GM23338 (cell line): ENCODE results near the gene PTGDS. TPM values are rescaled to one million over a fixed set of nuclear protein-coding genes. Genes with fewer than 3 reads are reported as not detected.

Source experiments
- ATAC-seq: fragments of 200-7000 bp; cut with Tn5 transposase; 3 replicates; pipeline ENCODE4 v1.9.1; 2020
- DNase-seq: peaks from one replicate; pipeline ENCODE4 v3.0.0-alpha.2; 2015; ENCODE audit warnings: low spot score
- H2AFZ ChIP-seq: fragments of 200-600 bp; sonication (generic); 2 replicates; pipeline ENCODE4 v1.8.0; 2016; ENCODE audit warnings: antibody characterized with exemption, mild to moderate bottlenecking, moderate library complexity
- H3F3A ChIP-seq: fragments of 200-600 bp; sonication (generic); replicated peaks from 2 replicates; pipeline ENCODE4 v1.8.0; 2017; ENCODE audit warnings: antibody characterized with exemption, mixed run types, low read depth
- H3K27ac ChIP-seq: fragments of 200-600 bp; sonication (generic); 2 replicates; pipeline ENCODE4 v1.6.1; 2016; ENCODE audit warnings: low read depth
- H3K27me3 ChIP-seq: fragments of 200-600 bp; sonication (generic); 2 replicates; pipeline ENCODE4 v1.8.0; 2016; ENCODE audit warnings: mild to moderate bottlenecking, mixed run types, moderate library complexity; ENCODE audit not compliant: insufficient read depth
- H3K36me3 ChIP-seq: fragments of 200-600 bp; sonication (generic); 2 replicates; pipeline ENCODE4 v1.8.0; 2016; ENCODE audit warnings: mild to moderate bottlenecking; ENCODE audit not compliant: insufficient read depth
- H3K4me1 ChIP-seq: fragments of 200-600 bp; sonication (generic); 2 replicates; pipeline ENCODE4 v1.8.0; 2016; ENCODE audit warnings: mild to moderate bottlenecking, moderate library complexity; ENCODE audit not compliant: insufficient read depth
- H3K4me2 ChIP-seq: fragments of 200-600 bp; sonication (generic); 2 replicates; pipeline ENCODE4 v1.7.1; 2017; ENCODE audit warnings: mixed run types
- H3K4me3 ChIP-seq: fragments of 200-600 bp; sonication (generic); 2 replicates; pipeline ENCODE4 v1.6.1; 2016; ENCODE audit warnings: mixed run types
- H3K79me2 ChIP-seq: fragments of 200-600 bp; sonication (generic); replicated peaks from 2 replicates; pipeline ENCODE4 v1.8.0; 2017; ENCODE audit warnings: mild to moderate bottlenecking; ENCODE audit not compliant: insufficient read depth
- H3K9me2 ChIP-seq: fragments of 200-600 bp; sonication (generic); 2 replicates; pipeline ENCODE4 v1.8.0; 2017; ENCODE audit not compliant: insufficient read depth
- H4K20me1 ChIP-seq: fragments of 200-600 bp; sonication (generic); replicated peaks from 2 replicates; pipeline ENCODE4 v1.8.0; 2017; ENCODE audit warnings: mild to moderate bottlenecking; ENCODE audit not compliant: insufficient read depth
- H3K27ac Mint-ChIP-seq: 2 replicates; pipeline ENCODE4 v1.8.0; 2020; ENCODE audit warnings: inconsistent platforms, mild to moderate bottlenecking, moderate library complexity, mixed read lengths
- H3K27me3 Mint-ChIP-seq: 3 replicates; pipeline ENCODE4 v1.8.0; 2022; ENCODE audit warnings: low read depth, mild to moderate bottlenecking, moderate library complexity, mixed read lengths, inconsistent platforms; ENCODE audit not compliant: insufficient read depth, poor library complexity
- H3K36me3 Mint-ChIP-seq: 3 replicates; pipeline ENCODE4 v1.8.0; 2021; ENCODE audit warnings: low read depth, mild to moderate bottlenecking, inconsistent platforms, moderate library complexity, mixed read lengths
- H3K4me1 Mint-ChIP-seq: 3 replicates; pipeline ENCODE4 v1.8.0; 2020; ENCODE audit warnings: mild to moderate bottlenecking, inconsistent platforms, mixed read lengths
- H3K4me3 Mint-ChIP-seq: 3 replicates; pipeline ENCODE4 v1.8.0; 2021; ENCODE audit warnings: moderate library complexity, mild to moderate bottlenecking, inconsistent platforms, mixed read lengths
- H3K9me3 Mint-ChIP-seq: 3 replicates; pipeline ENCODE4 v1.8.0; 2020; ENCODE audit warnings: moderate library complexity, mild to moderate bottlenecking, inconsistent platforms, mixed read lengths
- CREB1 ChIP-seq: fragments of 250-450 bp; sonication (Bioruptor Pico); IDR thresholded peaks from 2 replicates; pipeline ENCODE4 v1.5.0; 2020; ENCODE audit warnings: low read depth, mild to moderate bottlenecking, moderate library complexity
- EZH2 ChIP-seq: fragments of 200-600 bp; sonication (generic); IDR thresholded peaks from one replicate; pipeline ENCODE4 v1.8.0; 2017; ENCODE audit warnings: antibody characterized with exemption, mild to moderate bottlenecking, low read depth; ENCODE audit not compliant: unreplicated experiment
- EZH2phosphoT487 ChIP-seq: fragments of 200-600 bp; sonication (generic); IDR thresholded peaks from one replicate; pipeline ENCODE4 v1.8.1; 2018; ENCODE audit warnings: antibody characterized with exemption; ENCODE audit not compliant: unreplicated experiment
- JUNB ChIP-seq: IDR thresholded peaks from one replicate; pipeline ENCODE4 v1.6.1; 2016; ENCODE audit warnings: antibody characterized with exemption; ENCODE audit not compliant: unreplicated experiment
- NANOG ChIP-seq: IDR thresholded peaks from 2 replicates; pipeline ENCODE4 v1.6.1; 2016; ENCODE audit warnings: antibody characterized with exemption, borderline replicate concordance
- POLR2AphosphoS5 ChIP-seq: IDR thresholded peaks from 2 replicates; pipeline ENCODE4 v1.6.1; 2016; ENCODE audit warnings: antibody characterized with exemption, low read depth
- REST ChIP-seq: IDR thresholded peaks from one replicate; pipeline ENCODE4 v1.6.1; 2018; ENCODE audit warnings: antibody characterized with exemption; ENCODE audit not compliant: unreplicated experiment
- STAT1 ChIP-seq: IDR thresholded peaks from one replicate; pipeline ENCODE4 v1.6.1; 2016; ENCODE audit warnings: antibody characterized with exemption; ENCODE audit not compliant: unreplicated experiment
- ZNF114 ChIP-seq: fragments of 250-450 bp; sonication (Bioruptor Pico); IDR thresholded peaks from 2 replicates; pipeline ENCODE4 v1.5.0; 2020; ENCODE audit warnings: mild to moderate bottlenecking, moderate library complexity
- ZNF331 ChIP-seq: fragments of 250-450 bp; sonication (Bioruptor Pico); IDR thresholded peaks from 2 replicates; pipeline ENCODE4 v1.5.0; 2020; ENCODE audit warnings: low read depth, mild to moderate bottlenecking, moderate library complexity
- polyA plus RNA-seq: library from polyadenylated mRNA; unstranded; fragments of >200 nt; fragmentation: Nextera tagmentation; extraction: Ambion mirVana; gene quantifications from 2 replicates; pipeline ENCODE4 v1.2.1, GENCODE V29; 2016
- total RNA-seq: library from RNA; depleted of rRNA; stranded (reverse); fragments of >200 nt; shearing (Covaris generic); gene quantifications from 2 replicates; pipeline ENCODE4 v1.2.3, GENCODE V29; 2014
- TF ChIP-seq, protein P1 (sequence below), 2 experiments: fragments of 200-600 bp in 1 of 2; sonication (generic) in 1 of 2; conservative IDR thresholded peaks; 2 replicates each; pipeline versions ENCODE4 v1.5.1 to v1.6.1; 2016 to 2017; ENCODE audit warnings: antibody characterized with exemption in 2 of 2, low read depth in 2 of 2, mild to moderate bottlenecking in 2 of 2, moderate library complexity in 1 of 2
- TF ChIP-seq, protein P2 (sequence below): fragments of 250-450 bp; sonication (Bioruptor Pico); IDR thresholded peaks from 2 replicates; pipeline ENCODE4 v1.5.0; 2020; ENCODE audit warnings: mild to moderate bottlenecking, moderate library complexity
- TF ChIP-seq, protein P3 (sequence below): IDR thresholded peaks from 2 replicates; pipeline ENCODE4 v1.6.1; 2016; ENCODE audit warnings: antibody characterized with exemption

PTGDS gene
- total and polyA plus RNA-seq, 2 experiments from 2014 or later = 1.9 to 3.1 TPM

DNA sequence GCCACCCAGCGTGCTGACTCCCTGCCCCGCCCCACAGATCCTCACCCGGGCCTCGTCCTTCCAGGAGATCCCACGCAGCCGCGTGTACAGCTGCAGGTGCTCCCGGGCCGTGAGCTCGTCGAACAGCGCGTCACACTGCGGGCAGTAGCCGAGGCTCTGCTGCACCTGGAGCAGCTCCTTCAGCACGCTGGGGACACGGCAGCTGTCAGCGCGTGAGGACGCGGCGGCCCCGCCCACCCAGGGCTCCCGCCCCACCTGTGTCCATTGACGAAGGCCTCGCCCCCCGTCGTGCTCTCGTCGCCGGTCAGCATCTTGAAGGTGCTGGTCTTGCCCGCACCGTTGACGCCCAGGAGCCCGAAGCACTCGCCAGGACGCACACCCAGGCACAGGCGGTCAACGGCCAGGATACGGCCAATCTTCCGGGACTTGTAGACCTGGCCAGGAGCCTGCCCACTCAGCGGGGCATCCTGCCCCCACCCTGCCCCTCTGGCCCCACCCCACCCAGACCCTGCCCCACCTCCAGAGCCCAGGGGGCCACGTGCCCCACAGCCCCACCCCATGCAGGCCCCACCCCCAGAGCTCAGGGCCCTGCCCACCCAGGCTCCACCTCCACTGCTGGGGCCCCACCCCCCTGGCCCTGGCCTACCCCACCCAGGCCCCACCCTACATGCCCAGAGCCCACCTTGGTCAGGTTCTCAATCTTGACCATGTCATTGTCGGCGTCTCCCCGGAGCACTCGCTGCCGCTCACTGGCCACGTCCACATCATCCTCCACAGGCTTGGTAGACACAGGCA, 32.8 kb downstream of the PTGDS start:
- Mint-ChIP-seq H3K27me3 (peaks cover 2% of the 10 kb centered on the region), H3K4me1 (no peaks in the 10 kb centered on the region), H3K9me3 (peaks cover 10% of the 10 kb centered on the region), H3K36me3 (peaks cover under 1% of the 10 kb centered on the region; the same call in 1 of the 3 replicates), H3K27ac (no peak overlapping the region), H3K4me3 (no peak overlapping the region)
- Histone ChIP-seq H3K27me3 (no peaks in the 10 kb centered on the region), H3K9me2 (no peaks in the 10 kb centered on the region), H3F3A (no peaks in the 10 kb centered on the region), H3K36me3 (no peaks in the 10 kb centered on the region), H3K4me2 (no peak overlapping the region), H2AFZ (no peak overlapping the region), H3K79me2 (no peaks in the 10 kb centered on the region), H3K4me3 (no peak overlapping the region), H3K4me1 (no peaks in the 10 kb centered on the region), H4K20me1 (no peaks in the 10 kb centered on the region), H3K27ac (no peak overlapping the region)
- no peak for TF ChIP-seq JUNB
- TF ChIP-seq CREB1 (CRISPR knock-in tag) = no peak
- TF ChIP-seq, protein P1, sequence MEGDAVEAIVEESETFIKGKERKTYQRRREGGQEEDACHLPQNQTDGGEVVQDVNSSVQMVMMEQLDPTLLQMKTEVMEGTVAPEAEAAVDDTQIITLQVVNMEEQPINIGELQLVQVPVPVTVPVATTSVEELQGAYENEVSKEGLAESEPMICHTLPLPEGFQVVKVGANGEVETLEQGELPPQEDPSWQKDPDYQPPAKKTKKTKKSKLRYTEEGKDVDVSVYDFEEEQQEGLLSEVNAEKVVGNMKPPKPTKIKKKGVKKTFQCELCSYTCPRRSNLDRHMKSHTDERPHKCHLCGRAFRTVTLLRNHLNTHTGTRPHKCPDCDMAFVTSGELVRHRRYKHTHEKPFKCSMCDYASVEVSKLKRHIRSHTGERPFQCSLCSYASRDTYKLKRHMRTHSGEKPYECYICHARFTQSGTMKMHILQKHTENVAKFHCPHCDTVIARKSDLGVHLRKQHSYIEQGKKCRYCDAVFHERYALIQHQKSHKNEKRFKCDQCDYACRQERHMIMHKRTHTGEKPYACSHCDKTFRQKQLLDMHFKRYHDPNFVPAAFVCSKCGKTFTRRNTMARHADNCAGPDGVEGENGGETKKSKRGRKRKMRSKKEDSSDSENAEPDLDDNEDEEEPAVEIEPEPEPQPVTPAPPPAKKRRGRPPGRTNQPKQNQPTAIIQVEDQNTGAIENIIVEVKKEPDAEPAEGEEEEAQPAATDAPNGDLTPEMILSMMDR (conservative IDR thresholded peaks at IDR 0.05; ENCODE audit: low read depth in 2 of 2) = no peak
- TF ChIP-seq EZH2phosphoT487 = no peak
- TF ChIP-seq ZNF114 = no peak
- TF ChIP-seq, protein P2, sequence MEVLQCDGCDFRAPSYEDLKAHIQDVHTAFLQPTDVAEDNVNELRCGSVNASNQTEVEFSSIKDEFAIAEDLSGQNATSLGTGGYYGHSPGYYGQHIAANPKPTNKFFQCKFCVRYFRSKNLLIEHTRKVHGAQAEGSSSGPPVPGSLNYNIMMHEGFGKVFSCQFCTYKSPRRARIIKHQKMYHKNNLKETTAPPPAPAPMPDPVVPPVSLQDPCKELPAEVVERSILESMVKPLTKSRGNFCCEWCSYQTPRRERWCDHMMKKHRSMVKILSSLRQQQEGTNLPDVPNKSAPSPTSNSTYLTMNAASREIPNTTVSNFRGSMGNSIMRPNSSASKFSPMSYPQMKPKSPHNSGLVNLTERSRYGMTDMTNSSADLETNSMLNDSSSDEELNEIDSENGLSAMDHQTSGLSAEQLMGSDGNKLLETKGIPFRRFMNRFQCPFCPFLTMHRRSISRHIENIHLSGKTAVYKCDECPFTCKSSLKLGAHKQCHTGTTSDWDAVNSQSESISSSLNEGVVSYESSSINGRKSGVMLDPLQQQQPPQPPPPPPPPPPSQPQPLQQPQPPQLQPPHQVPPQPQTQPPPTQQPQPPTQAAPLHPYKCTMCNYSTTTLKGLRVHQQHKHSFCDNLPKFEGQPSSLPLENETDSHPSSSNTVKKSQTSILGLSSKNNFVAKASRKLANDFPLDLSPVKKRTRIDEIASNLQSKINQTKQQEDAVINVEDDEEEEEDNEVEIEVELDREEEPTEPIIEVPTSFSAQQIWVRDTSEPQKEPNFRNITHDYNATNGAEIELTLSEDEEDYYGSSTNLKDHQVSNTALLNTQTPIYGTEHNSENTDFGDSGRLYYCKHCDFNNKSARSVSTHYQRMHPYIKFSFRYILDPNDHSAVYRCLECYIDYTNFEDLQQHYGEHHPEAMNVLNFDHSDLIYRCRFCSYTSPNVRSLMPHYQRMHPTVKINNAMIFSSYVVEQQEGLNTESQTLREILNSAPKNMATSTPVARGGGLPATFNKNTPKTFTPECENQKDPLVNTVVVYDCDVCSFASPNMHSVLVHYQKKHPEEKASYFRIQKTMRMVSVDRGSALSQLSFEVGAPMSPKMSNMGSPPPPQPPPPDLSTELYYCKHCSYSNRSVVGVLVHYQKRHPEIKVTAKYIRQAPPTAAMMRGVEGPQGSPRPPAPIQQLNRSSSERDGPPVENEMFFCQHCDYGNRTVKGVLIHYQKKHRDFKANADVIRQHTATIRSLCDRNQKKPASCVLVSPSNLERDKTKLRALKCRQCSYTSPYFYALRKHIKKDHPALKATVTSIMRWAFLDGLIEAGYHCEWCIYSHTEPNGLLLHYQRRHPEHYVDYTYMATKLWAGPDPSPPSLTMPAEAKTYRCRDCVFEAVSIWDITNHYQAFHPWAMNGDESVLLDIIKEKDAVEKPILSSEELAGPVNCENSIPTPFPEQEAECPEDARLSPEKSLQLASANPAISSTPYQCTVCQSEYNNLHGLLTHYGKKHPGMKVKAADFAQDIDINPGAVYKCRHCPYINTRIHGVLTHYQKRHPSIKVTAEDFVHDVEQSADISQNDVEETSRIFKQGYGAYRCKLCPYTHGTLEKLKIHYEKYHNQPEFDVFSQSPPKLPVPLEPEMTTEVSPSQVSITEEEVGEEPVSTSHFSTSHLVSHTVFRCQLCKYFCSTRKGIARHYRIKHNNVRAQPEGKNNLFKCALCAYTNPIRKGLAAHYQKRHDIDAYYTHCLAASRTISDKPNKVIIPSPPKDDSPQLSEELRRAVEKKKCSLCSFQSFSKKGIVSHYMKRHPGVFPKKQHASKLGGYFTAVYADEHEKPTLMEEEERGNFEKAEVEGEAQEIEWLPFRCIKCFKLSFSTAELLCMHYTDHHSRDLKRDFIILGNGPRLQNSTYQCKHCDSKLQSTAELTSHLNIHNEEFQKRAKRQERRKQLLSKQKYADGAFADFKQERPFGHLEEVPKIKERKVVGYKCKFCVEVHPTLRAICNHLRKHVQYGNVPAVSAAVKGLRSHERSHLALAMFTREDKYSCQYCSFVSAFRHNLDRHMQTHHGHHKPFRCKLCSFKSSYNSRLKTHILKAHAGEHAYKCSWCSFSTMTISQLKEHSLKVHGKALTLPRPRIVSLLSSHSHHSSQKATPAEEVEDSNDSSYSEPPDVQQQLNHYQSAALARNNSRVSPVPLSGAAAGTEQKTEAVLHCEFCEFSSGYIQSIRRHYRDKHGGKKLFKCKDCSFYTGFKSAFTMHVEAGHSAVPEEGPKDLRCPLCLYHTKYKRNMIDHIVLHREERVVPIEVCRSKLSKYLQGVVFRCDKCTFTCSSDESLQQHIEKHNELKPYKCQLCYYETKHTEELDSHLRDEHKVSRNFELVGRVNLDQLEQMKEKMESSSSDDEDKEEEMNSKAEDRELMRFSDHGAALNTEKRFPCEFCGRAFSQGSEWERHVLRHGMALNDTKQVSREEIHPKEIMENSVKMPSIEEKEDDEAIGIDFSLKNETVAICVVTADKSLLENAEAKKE (CRISPR knock-in tag) = no peak
- TF ChIP-seq EZH2 = no peak
- no peak for TF ChIP-seq NANOG
- TF ChIP-seq, protein P3, sequence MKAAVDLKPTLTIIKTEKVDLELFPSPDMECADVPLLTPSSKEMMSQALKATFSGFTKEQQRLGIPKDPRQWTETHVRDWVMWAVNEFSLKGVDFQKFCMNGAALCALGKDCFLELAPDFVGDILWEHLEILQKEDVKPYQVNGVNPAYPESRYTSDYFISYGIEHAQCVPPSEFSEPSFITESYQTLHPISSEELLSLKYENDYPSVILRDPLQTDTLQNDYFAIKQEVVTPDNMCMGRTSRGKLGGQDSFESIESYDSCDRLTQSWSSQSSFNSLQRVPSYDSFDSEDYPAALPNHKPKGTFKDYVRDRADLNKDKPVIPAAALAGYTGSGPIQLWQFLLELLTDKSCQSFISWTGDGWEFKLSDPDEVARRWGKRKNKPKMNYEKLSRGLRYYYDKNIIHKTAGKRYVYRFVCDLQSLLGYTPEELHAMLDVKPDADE = no peak
- TF ChIP-seq POLR2AphosphoS5 = no peak
- TF ChIP-seq REST = no peak
- no peak for TF ChIP-seq STAT1
- TF ChIP-seq ZNF331 (CRISPR knock-in tag) = no peak
- DNase-seq = no peak
- no peak for ATAC-seq
